Measurements from ENCODE around the gene TRMT1. TPM values are rescaled to one million over a fixed set of nuclear protein-coding genes. Genes with fewer than 3 reads are reported as not detected.

The TRMT1 gene
- total RNA-seq, 2 experiments from 2014 or later = 130 to 134 TPM

- ChIA-PET POLR2A (interaction anchor here (0.6 to 2.8 kb wide), 7 partner anchors 10 to 38 kb away, joined by 3 to 35 read pairs (median 5); no protein-coding TSS in a partner anchor), CTCF (interaction anchor here (0.6 to 3.8 kb wide), 11 partner anchors 10 to 160 kb away, joined by 3 to 15 read pairs (median 4); partner anchors contain the start of genes IER2 and STX10)
Measured at GRCh38 chr19:13117176-13117771, 734 bp upstream of the TRMT1 start.

GRCh38 chr19:13115936-13116281 is 631 bp downstream of the TRMT1 start:
- ChIA-PET POLR2A (interaction anchor here (1.0 to 1.1 kb wide), 2 partner anchors 11 to 37 kb away, joined by 3 to 4 read pairs; no protein-coding TSS in a partner anchor), CTCF (interaction anchor here (1.2 to 3.8 kb wide), 3 partner anchors 11 to 138 kb away, joined by 3 to 14 read pairs (median 5); no protein-coding TSS in a partner anchor)

GRCh38 chr19:13112555-13112954 is 4.0 kb downstream of the TRMT1 start:
- CTCF ChIA-PET = interaction anchor here (0.6 kb wide), 1 partner anchor 203 kb away, joined by 3 read pairs; no protein-coding TSS in a partner anchor

GRCh38 chr19:13110099-13110610 is 6.4 kb downstream of the TRMT1 start:
- POLR2A ChIA-PET = no interaction called here
- CTCF ChIA-PET = interaction anchor here (1.3 to 1.4 kb wide), 2 partner anchors 9 to 40 kb away, joined by 3 read pairs; partner anchors contain the start of genes IER2 and STX10

More at GRCh38 chr19:13112555-13112954, 4.0 kb downstream of the TRMT1 start:
- POLR2A ChIA-PET = no interaction called here

GRCh38 chr19:13109361-13110098 is 7.0 kb downstream of the TRMT1 start:
- ChIA-PET POLR2A (no interaction called here), CTCF (interaction anchor here (1.3 kb wide), 1 partner anchor 10 kb away, joined by 3 read pairs; no protein-coding TSS in a partner anchor)

GRCh38 chr19:13104848-13105711 is 11.5 kb downstream of the TRMT1 start:
- CTCF ChIA-PET = interaction anchor here (0.6 to 2.7 kb wide), 10 partner anchors 10 to 158 kb away, joined by 3 to 16 read pairs (median 8); partner anchors contain the start of genes NACC1 and TRMT1
- POLR2A ChIA-PET = interaction anchor here (1.0 to 1.4 kb wide), 3 partner anchors 10 to 27 kb away, joined by 3 to 5 read pairs (median 3); partner anchors contain the start of gene NACC1

GRCh38 chr19:13104360-13104847 is 12.1 kb downstream of the TRMT1 start:
- CTCF ChIA-PET = interaction anchor here (0.8 to 2.7 kb wide), 9 partner anchors 10 to 159 kb away, joined by 3 to 16 read pairs (median 8); partner anchors contain the start of genes NACC1 and TRMT1
- POLR2A ChIA-PET = interaction anchor here (0.6 to 1.4 kb wide), 4 partner anchors 11 to 48 kb away, joined by 3 to 5 read pairs (median 3); partner anchors contain the start of gene NACC1

GRCh38 chr19:13103581-13104359 is 12.8 kb downstream of the TRMT1 start:
- ChIA-PET CTCF (interaction anchor here (1.2 to 2.7 kb wide), 8 partner anchors 9 to 139 kb away, joined by 3 to 16 read pairs (median 8); partner anchors contain the start of genes NACC1 and TRMT1), POLR2A (interaction anchor here (0.6 to 1.4 kb wide), 3 partner anchors 12 to 49 kb away, joined by 3 to 5 read pairs (median 3); partner anchors contain the start of gene NACC1)

- CTCF ChIA-PET = interaction anchor here (1.8 to 2.7 kb wide), 4 partner anchors 17 to 138 kb away, joined by 5 to 16 read pairs (median 10); partner anchors contain the start of gene NACC1
- POLR2A ChIA-PET = no interaction called here
Measured at GRCh38 chr19:13102666-13103580, 13.6 kb downstream of the TRMT1 start, which contains the start of gene LYL1. TSS of gene LYL1 (minus strand) at chr19:13102858. CDS start at chr19:13101171, 1,687 bp downstream.

- ChIA-PET POLR2A (no interaction called here), CTCF (no interaction called here)
Measured at GRCh38 chr19:13102416-13102665, 14.2 kb downstream of the TRMT1 start.

GRCh38 chr19:13101590-13102415 is 14.7 kb downstream of the TRMT1 start:
- ChIA-PET CTCF (interaction anchor here (0.8 to 1.2 kb wide), 3 partner anchors 12 to 136 kb away, joined by 3 to 4 read pairs (median 3); no protein-coding TSS in a partner anchor), POLR2A (no interaction called here)

GRCh38 chr19:13100841-13101589 is 15.5 kb downstream of the TRMT1 start:
- ChIA-PET POLR2A (no interaction called here), CTCF (interaction anchor here (0.8 to 1.2 kb wide), 4 partner anchors 13 to 136 kb away, joined by 3 to 4 read pairs (median 3); no protein-coding TSS in a partner anchor)

- POLR2A ChIA-PET = interaction anchor here (0.6 kb wide), 2 partner anchors 17 to 19 kb away, joined by 3 to 9 read pairs; no protein-coding TSS in a partner anchor
- CTCF ChIA-PET = interaction anchor here (0.6 to 1.7 kb wide), 7 partner anchors 39 to 135 kb away, joined by 3 to 14 read pairs (median 4); no protein-coding TSS in a partner anchor
Measured at GRCh38 chr19:13100031-13100588, 16.4 kb downstream of the TRMT1 start.

All from activated CD8-positive, alpha-beta memory T cell treated with anti-CD3 and anti-CD28 coated beads for 36 hours (primary cell).